Neural cell (in vitro differentiated cells): ENCODE data around the gene SH3BP5L. TPM values are rescaled to one million over a fixed set of nuclear protein-coding genes. Genes with fewer than 3 reads are reported as not detected.
A peak's percentile ranks its signal among the peaks of the same experiment; 100 is the strongest.

ENCODE experiments used
- H2AFZ ChIP-seq: fragments of 200-600, 300-800 bp; sonication (generic), shearing (Covaris generic); 2 replicates; pipeline ENCODE4 v1.6.0; 2014; ENCODE audit warnings: low read depth, mild to moderate bottlenecking, antibody characterized with exemption, low read length, moderate library complexity
- H3F3A ChIP-seq: fragments of 200-600 bp; shearing (Covaris generic); 2 replicates; pipeline ENCODE4 v1.6.1; 2016; ENCODE audit warnings: mild to moderate bottlenecking, moderate library complexity, mixed read lengths, antibody characterized with exemption, low read length; ENCODE audit not compliant: insufficient read depth, poor library complexity, severe bottlenecking
- H3K27ac ChIP-seq: fragments of 200-600, 300-800 bp; sonication (generic), shearing (Covaris generic); 2 replicates; pipeline ENCODE4 v1.5.1; 2014; ENCODE audit warnings: mild to moderate bottlenecking, low read length, moderate library complexity
- H3K27me3 ChIP-seq: fragments of 300-800, 200-600 bp; sonication (generic), shearing (Covaris generic); 2 replicates; pipeline ENCODE4 v1.6.0; 2014; ENCODE audit warnings: mild to moderate bottlenecking, low read depth, low read length, moderate library complexity; ENCODE audit not compliant: insufficient read depth
- H3K36me3 ChIP-seq: fragments of 300-800, 200-600 bp; sonication (generic), shearing (Covaris generic); 2 replicates; pipeline ENCODE4 v1.5.1; 2014; ENCODE audit warnings: mild to moderate bottlenecking, antibody characterized with exemption, low read length, moderate library complexity; ENCODE audit not compliant: insufficient read depth
- H3K4me2 ChIP-seq: fragments of 300-800, 200-600 bp; sonication (generic), shearing (Covaris generic); 2 replicates; pipeline ENCODE4 v1.6.0; 2014; ENCODE audit warnings: mild to moderate bottlenecking, low read length
- H3K4me3 ChIP-seq: fragments of 300-800, 200-600 bp; sonication (generic), shearing (Covaris generic); 2 replicates; pipeline ENCODE4 v1.5.1; 2014; ENCODE audit warnings: mild to moderate bottlenecking, low read length, moderate library complexity
- H3K79me2 ChIP-seq: fragments of 200-600 bp; shearing (Covaris generic); replicated peaks from 2 replicates; pipeline ENCODE4 v1.6.0; 2014; ENCODE audit warnings: mild to moderate bottlenecking, low read length, moderate library complexity; ENCODE audit not compliant: insufficient read depth
- H3K9ac ChIP-seq: fragments of 300-800, 200-600 bp; sonication (generic), shearing (Covaris generic); 2 replicates; pipeline ENCODE4 v1.6.1; 2016; ENCODE audit warnings: mild to moderate bottlenecking, low read length, mixed read lengths
- H3K9me2 ChIP-seq: fragments of 200-600 bp; shearing (Covaris generic); 2 replicates; pipeline ENCODE4 v1.6.1; 2016; ENCODE audit warnings: mild to moderate bottlenecking, low read length, mixed read lengths; ENCODE audit not compliant: insufficient read depth
- H3K9me3 ChIP-seq: fragments of 200-600, 300-800 bp; sonication (generic), shearing (Covaris generic); 2 replicates; pipeline ENCODE4 v1.6.1; 2016; ENCODE audit warnings: mild to moderate bottlenecking, mixed run types, low read length, moderate library complexity, mixed read lengths
- H4K20me1 ChIP-seq: fragments of 200-600 bp; shearing (Covaris generic); 2 replicates; pipeline ENCODE4 v1.6.1; 2016; ENCODE audit warnings: mild to moderate bottlenecking, mixed run types; ENCODE audit not compliant: insufficient read depth
- EP300 ChIP-seq: fragments of 450-650 bp; conservative IDR thresholded peaks from 2 replicates; pipeline ENCODE4 v1.6.1; 2014; ENCODE audit warnings: antibody characterized with exemption, mild to moderate bottlenecking, moderate library complexity; ENCODE audit not compliant: poor library complexity, severe bottlenecking
- EZH2 ChIP-seq: fragments of 200-600, 300-800 bp; shearing (Covaris generic), sonication (generic); IDR thresholded peaks from 2 replicates; pipeline ENCODE4 v1.6.1; 2014; ENCODE audit warnings: antibody characterized with exemption, low read length, borderline replicate concordance, mild to moderate bottlenecking; ENCODE audit not compliant: insufficient read depth, poor library complexity, severe bottlenecking
- MXI1 ChIP-seq: fragments of 450-650 bp; conservative IDR thresholded peaks from 2 replicates; pipeline ENCODE4 v1.6.1; 2014; ENCODE audit warnings: antibody characterized with exemption, mild to moderate bottlenecking; ENCODE audit not compliant: poor library complexity, severe bottlenecking
- POLR2AphosphoS5 ChIP-seq: IDR thresholded peaks from 2 replicates; pipeline ENCODE4 v1.6.1; 2012
- RAD21 ChIP-seq: fragments of 450-650 bp; conservative IDR thresholded peaks from 2 replicates; pipeline ENCODE4 v1.6.1; 2014; ENCODE audit warnings: antibody characterized with exemption, mild to moderate bottlenecking, moderate library complexity
- SMC3 ChIP-seq: fragments of 450-650 bp; conservative IDR thresholded peaks from 2 replicates; pipeline ENCODE4 v1.6.1; 2014; ENCODE audit warnings: antibody characterized with exemption, mild to moderate bottlenecking, moderate library complexity; ENCODE audit not compliant: poor library complexity
- TAF1 ChIP-seq: IDR thresholded peaks from 2 replicates; pipeline ENCODE4 v1.6.1; 2012; ENCODE audit warnings: low read depth
- polyA plus RNA-seq: library from polyadenylated mRNA; depleted of rRNA; stranded (reverse); fragments of >200 nt; gene quantifications from 2 replicates; pipeline ENCODE4 v1.2.3, GENCODE V29; 2014
- TF ChIP-seq, protein P1 (sequence below): fragments of 450-650 bp; IDR thresholded peaks from 2 replicates; pipeline ENCODE4 v1.5.1; 2014; ENCODE audit warnings: antibody characterized with exemption, mild to moderate bottlenecking, moderate library complexity; ENCODE audit not compliant: poor library complexity, severe bottlenecking
- TF ChIP-seq, protein P2 (sequence below): IDR thresholded peaks from 2 replicates; pipeline ENCODE4 v1.6.1; 2012; ENCODE audit warnings: borderline replicate concordance

Gene SH3BP5L
- polyA plus RNA-seq, 1 donor from 2014 or later = 38.6 TPM

DNA sequence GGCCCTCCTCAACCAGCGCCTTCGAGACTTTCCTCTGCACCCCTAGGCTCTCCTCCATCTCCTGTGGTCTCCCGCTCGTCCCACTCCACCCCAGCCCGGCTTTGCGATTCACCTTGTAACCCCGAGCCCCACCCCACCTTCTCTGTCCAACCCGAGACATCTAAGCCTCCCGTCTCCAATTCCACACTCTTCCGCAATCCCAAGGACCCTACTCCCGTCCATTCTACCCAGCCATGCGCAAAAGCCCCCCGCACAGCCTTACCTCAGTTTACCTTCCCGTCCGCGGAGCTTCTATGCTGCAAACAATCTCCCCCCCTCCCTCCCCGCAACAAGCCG is 174 bp downstream of the SH3BP5L start:
- peak overlapping the region; percentile 92 for H3K4me2 ChIP-seq
- H3K36me3 ChIP-seq = no peaks in the 10 kb centered on the region
- peak overlapping the region; percentile 82 for H3K4me3 ChIP-seq
- peaks cover 3% of the 10 kb centered on the region for H3F3A ChIP-seq
- H3K9me3 ChIP-seq = no peaks in the 10 kb centered on the region
- peak; percentile 18 for TF ChIP-seq RAD21
- TF ChIP-seq, protein P1, sequence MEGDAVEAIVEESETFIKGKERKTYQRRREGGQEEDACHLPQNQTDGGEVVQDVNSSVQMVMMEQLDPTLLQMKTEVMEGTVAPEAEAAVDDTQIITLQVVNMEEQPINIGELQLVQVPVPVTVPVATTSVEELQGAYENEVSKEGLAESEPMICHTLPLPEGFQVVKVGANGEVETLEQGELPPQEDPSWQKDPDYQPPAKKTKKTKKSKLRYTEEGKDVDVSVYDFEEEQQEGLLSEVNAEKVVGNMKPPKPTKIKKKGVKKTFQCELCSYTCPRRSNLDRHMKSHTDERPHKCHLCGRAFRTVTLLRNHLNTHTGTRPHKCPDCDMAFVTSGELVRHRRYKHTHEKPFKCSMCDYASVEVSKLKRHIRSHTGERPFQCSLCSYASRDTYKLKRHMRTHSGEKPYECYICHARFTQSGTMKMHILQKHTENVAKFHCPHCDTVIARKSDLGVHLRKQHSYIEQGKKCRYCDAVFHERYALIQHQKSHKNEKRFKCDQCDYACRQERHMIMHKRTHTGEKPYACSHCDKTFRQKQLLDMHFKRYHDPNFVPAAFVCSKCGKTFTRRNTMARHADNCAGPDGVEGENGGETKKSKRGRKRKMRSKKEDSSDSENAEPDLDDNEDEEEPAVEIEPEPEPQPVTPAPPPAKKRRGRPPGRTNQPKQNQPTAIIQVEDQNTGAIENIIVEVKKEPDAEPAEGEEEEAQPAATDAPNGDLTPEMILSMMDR = no peak
- TF ChIP-seq POLR2AphosphoS5 = peak; percentile 75
- H3K27me3 ChIP-seq = no peaks in the 10 kb centered on the region
- no peaks in the 10 kb centered on the region for H4K20me1 ChIP-seq
- H3K79me2 ChIP-seq = peaks cover 38% of the 10 kb centered on the region
- H2AFZ ChIP-seq = peak overlapping the region; percentile 89
- no peaks in the 10 kb centered on the region for H3K9me2 ChIP-seq
- peak overlapping the region; percentile 85 for H3K9ac ChIP-seq
- H3K27ac ChIP-seq = peak overlapping the region; percentile 83

DNA sequence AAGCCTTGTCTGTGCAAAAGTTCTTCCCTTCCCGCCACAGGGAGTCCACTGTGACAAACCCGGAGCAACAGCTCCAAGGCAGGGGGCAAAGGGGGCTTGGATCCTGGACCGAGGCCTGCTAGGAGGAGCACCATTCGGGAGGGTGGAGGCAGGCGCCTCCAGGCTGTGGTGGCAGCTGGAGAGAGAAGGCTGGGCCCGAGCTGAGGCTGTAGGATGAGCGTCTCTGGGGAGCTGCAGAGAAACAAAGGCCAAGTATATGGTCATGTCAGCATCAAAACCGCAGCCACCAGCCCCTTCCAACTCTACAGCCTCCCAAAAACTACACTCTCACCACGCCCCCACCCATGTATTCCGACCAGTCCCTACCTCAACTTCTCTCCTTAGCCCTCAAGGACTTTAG is 579 bp downstream of the SH3BP5L start:
- H3K79me2 ChIP-seq = peaks cover 38% of the 10 kb centered on the region
- no peaks in the 10 kb centered on the region for H3K36me3 ChIP-seq
- peak overlapping the region; percentile 89 for H2AFZ ChIP-seq
- no peaks in the 10 kb centered on the region for H3K9me3 ChIP-seq
- TF ChIP-seq EP300 (no peak), RAD21 (no peak), MXI1 (no peak), TAF1 (no peak), POLR2AphosphoS5 (no peak), SMC3 (no peak), EZH2 (no peak)
- TF ChIP-seq, protein P1 = no peak
- TF ChIP-seq, protein P2, sequence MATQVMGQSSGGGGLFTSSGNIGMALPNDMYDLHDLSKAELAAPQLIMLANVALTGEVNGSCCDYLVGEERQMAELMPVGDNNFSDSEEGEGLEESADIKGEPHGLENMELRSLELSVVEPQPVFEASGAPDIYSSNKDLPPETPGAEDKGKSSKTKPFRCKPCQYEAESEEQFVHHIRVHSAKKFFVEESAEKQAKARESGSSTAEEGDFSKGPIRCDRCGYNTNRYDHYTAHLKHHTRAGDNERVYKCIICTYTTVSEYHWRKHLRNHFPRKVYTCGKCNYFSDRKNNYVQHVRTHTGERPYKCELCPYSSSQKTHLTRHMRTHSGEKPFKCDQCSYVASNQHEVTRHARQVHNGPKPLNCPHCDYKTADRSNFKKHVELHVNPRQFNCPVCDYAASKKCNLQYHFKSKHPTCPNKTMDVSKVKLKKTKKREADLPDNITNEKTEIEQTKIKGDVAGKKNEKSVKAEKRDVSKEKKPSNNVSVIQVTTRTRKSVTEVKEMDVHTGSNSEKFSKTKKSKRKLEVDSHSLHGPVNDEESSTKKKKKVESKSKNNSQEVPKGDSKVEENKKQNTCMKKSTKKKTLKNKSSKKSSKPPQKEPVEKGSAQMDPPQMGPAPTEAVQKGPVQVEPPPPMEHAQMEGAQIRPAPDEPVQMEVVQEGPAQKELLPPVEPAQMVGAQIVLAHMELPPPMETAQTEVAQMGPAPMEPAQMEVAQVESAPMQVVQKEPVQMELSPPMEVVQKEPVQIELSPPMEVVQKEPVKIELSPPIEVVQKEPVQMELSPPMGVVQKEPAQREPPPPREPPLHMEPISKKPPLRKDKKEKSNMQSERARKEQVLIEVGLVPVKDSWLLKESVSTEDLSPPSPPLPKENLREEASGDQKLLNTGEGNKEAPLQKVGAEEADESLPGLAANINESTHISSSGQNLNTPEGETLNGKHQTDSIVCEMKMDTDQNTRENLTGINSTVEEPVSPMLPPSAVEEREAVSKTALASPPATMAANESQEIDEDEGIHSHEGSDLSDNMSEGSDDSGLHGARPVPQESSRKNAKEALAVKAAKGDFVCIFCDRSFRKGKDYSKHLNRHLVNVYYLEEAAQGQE = no peak
- peak overlapping the region; percentile 92 for H3K4me2 ChIP-seq
- peaks cover 3% of the 10 kb centered on the region for H3F3A ChIP-seq
- H3K9ac ChIP-seq = peak overlapping the region; percentile 85
- no peaks in the 10 kb centered on the region for H4K20me1 ChIP-seq
- peak overlapping the region; percentile 83 for H3K27ac ChIP-seq
- peak overlapping the region; percentile 82 for H3K4me3 ChIP-seq
- H3K27me3 ChIP-seq = no peaks in the 10 kb centered on the region
- H3K9me2 ChIP-seq = no peaks in the 10 kb centered on the region
